CD4-positive, CD25-positive, alpha-beta regulatory T cell (primary cell): ENCODE results near the gene SLC6A7. TPM values are rescaled to one million over a fixed set of nuclear protein-coding genes. Genes with fewer than 3 reads are reported as not detected.
A peak's percentile ranks its signal among the peaks of the same experiment; 100 is the strongest.

Source experiments
- ATAC-seq, 2 donors: fragments of 150-1000 bp; cut with Tn5 transposase; one replicate each; pipeline ENCODE4 v1.10.0; 2021; ENCODE audit warnings: low read depth in 2 of 2, moderate number of reproducible peaks in 2 of 2, moderate library complexity in 1 of 2
- DNase-seq, 3 donors: peaks; one replicate each; pipeline versions ENCODE4 v3.0.0 to v3.0.0-alpha.2; 2012 to 2022; ENCODE audit warnings: mixed read lengths in 1 of 3
- H3K27ac ChIP-seq: one replicate; pipeline ENCODE4 v1.7.0; 2013; ENCODE audit warnings: mild to moderate bottlenecking, low read length; ENCODE audit not compliant: insufficient read depth, poor library complexity, severe bottlenecking
- H3K27me3 ChIP-seq: one replicate; pipeline ENCODE4 v1.7.0; 2013; ENCODE audit warnings: low read length; ENCODE audit not compliant: control insufficient read depth, insufficient read depth
- H3K36me3 ChIP-seq: one replicate; pipeline ENCODE4 v1.7.0; 2013; ENCODE audit warnings: mild to moderate bottlenecking, low read length, moderate library complexity; ENCODE audit not compliant: control insufficient read depth, insufficient read depth
- H3K4me1 ChIP-seq: 2 replicates; pipeline ENCODE4 v1.7.0; 2013; ENCODE audit warnings: mild to moderate bottlenecking, low read length; ENCODE audit not compliant: insufficient read depth, control insufficient read depth, poor library complexity, severe bottlenecking
- H3K4me3 ChIP-seq: one replicate; pipeline ENCODE4 v1.7.0; 2013; ENCODE audit warnings: low read depth, mild to moderate bottlenecking, low read length, moderate library complexity
- H3K9me3 ChIP-seq, 2 experiments: 1 replicate in 1 of 2; 2 replicates in 1 of 2; pipeline ENCODE4 v1.7.0; 2013; ENCODE audit warnings: low read length in 2 of 2, mild to moderate bottlenecking in 1 of 2, moderate library complexity in 1 of 2; ENCODE audit not compliant: control insufficient read depth in 2 of 2
- H3K27ac Mint-ChIP-seq, 3 donors: one replicate each; pipeline ENCODE4 v1.8.0; 2020 to 2022; ENCODE audit warnings: mild to moderate bottlenecking in 3 of 3, mixed read lengths in 3 of 3, moderate library complexity in 2 of 3
- H3K27me3 Mint-ChIP-seq: one replicate; pipeline ENCODE4 v1.8.0; 2022; ENCODE audit warnings: mild to moderate bottlenecking, mixed read lengths
- H3K36me3 Mint-ChIP-seq: one replicate; pipeline ENCODE4 v1.8.0; 2020; ENCODE audit warnings: mixed read lengths
- H3K4me1 Mint-ChIP-seq, 4 donors: one replicate each; pipeline ENCODE4 v1.8.0; 2020 to 2022; ENCODE audit warnings: mixed read lengths in 4 of 4, mild to moderate bottlenecking in 1 of 4
- H3K4me3 Mint-ChIP-seq, 4 donors: one replicate each; pipeline ENCODE4 v1.8.0; 2020 to 2022; ENCODE audit warnings: mild to moderate bottlenecking in 4 of 4, mixed read lengths in 4 of 4, moderate library complexity in 3 of 4
- H3K9me3 Mint-ChIP-seq, 7 donors: one replicate each; pipeline ENCODE4 v1.8.0; 2020 to 2022; ENCODE audit warnings: mixed read lengths in 7 of 7, mild to moderate bottlenecking in 3 of 7, moderate library complexity in 2 of 7
- polyA plus RNA-seq, 4 donors: library from polyadenylated mRNA; unstranded; fragments of 300-500 nt; fragmentation: Illumina TruSeq; gene quantifications; one replicate each; pipeline ENCODE4 v1.2.3, GENCODE V29; 2021
- total RNA-seq: library from RNA; stranded (reverse); gene quantifications from one replicate; pipeline ENCODE4 v1.2.3, GENCODE V29; 2022

SLC6A7 gene
- total and polyA plus RNA-seq, 5 donors from 2014 or later: not detected

GRCh38 chr5:150178262-150178661 is 11.6 kb upstream of the SLC6A7 start:
- Mint-ChIP-seq H3K27ac (no peak overlapping the region), H3K4me3 (no peak overlapping the region), H3K36me3 (no peaks in the 10 kb centered on the region), H3K9me3 (no peaks in the 10 kb centered on the region), H3K4me1 (no peaks in the 10 kb centered on the region), H3K27me3 (peaks cover 10% of the 10 kb centered on the region)
- Histone ChIP-seq H3K4me3 (no peak overlapping the region), H3K27me3 (no peaks in the 10 kb centered on the region), H3K9me3 (no peaks in the 10 kb centered on the region), H3K27ac (no peak overlapping the region), H3K4me1 (no peaks in the 10 kb centered on the region), H3K36me3 (no peaks in the 10 kb centered on the region)
- ATAC-seq: no peak
- DNase-seq: no peak

GRCh38 chr5:150179019-150179620 is 10.7 kb upstream of the SLC6A7 start:
- no peaks in the 10 kb centered on the region for H3K36me3 ChIP-seq
- no peaks in the 10 kb centered on the region for H3K36me3 Mint-ChIP-seq
- no peaks in the 10 kb centered on the region for H3K27me3 ChIP-seq
- H3K4me1 Mint-ChIP-seq: no peaks in the 10 kb centered on the region
- DNase-seq (no peak), ATAC-seq (peak in 1 of 2 donors; percentile 9)
- H3K27ac Mint-ChIP-seq: no peak overlapping the region
- no peak overlapping the region for H3K4me3 ChIP-seq
- no peaks in the 10 kb centered on the region for H3K9me3 Mint-ChIP-seq
- no peak overlapping the region for H3K4me3 Mint-ChIP-seq
- H3K4me1 ChIP-seq: no peaks in the 10 kb centered on the region
- H3K27me3 Mint-ChIP-seq: peaks cover 10% of the 10 kb centered on the region
- no peaks in the 10 kb centered on the region for H3K9me3 ChIP-seq
- H3K27ac ChIP-seq: no peak overlapping the region

- Histone ChIP-seq H3K9me3 (no peaks in the 10 kb centered on the region), H3K27ac (no peak overlapping the region), H3K4me1 (no peaks in the 10 kb centered on the region), H3K36me3 (no peaks in the 10 kb centered on the region), H3K27me3 (no peaks in the 10 kb centered on the region), H3K4me3 (no peak overlapping the region)
- no peaks in the 10 kb centered on the region for H3K4me1 Mint-ChIP-seq
- H3K36me3 Mint-ChIP-seq: no peaks in the 10 kb centered on the region
- H3K27ac Mint-ChIP-seq: no peak overlapping the region
- no peaks in the 10 kb centered on the region for H3K9me3 Mint-ChIP-seq
- ATAC-seq (no peak), DNase-seq (no peak)
- no peak overlapping the region for H3K4me3 Mint-ChIP-seq
- H3K27me3 Mint-ChIP-seq: peaks cover 16% of the 10 kb centered on the region
Observed at GRCh38 chr5:150180241-150181026, 9.4 kb upstream of the SLC6A7 start.

GRCh38 chr5:150181027-150181426 is 8.8 kb upstream of the SLC6A7 start:
- Mint-ChIP-seq H3K4me1 (no peaks in the 10 kb centered on the region), H3K27ac (no peak overlapping the region)
- no peak overlapping the region for H3K27ac ChIP-seq

GRCh38 chr5:150181766-150182545 is 7.9 kb upstream of the SLC6A7 start:
- DNase-seq: no peak
- ATAC-seq: no peak
- no peaks in the 10 kb centered on the region for H3K36me3 Mint-ChIP-seq
- peaks cover 15% of the 10 kb centered on the region for H3K27me3 Mint-ChIP-seq
- no peak overlapping the region for H3K27ac Mint-ChIP-seq
- no peaks in the 10 kb centered on the region for H3K9me3 Mint-ChIP-seq
- Histone ChIP-seq H3K4me3 (no peak overlapping the region), H3K36me3 (no peaks in the 10 kb centered on the region), H3K4me1 (no peaks in the 10 kb centered on the region), H3K27me3 (no peaks in the 10 kb centered on the region), H3K27ac (no peak overlapping the region), H3K9me3 (no peaks in the 10 kb centered on the region)
- H3K4me1 Mint-ChIP-seq: no peaks in the 10 kb centered on the region
- H3K4me3 Mint-ChIP-seq: no peak overlapping the region

More at GRCh38 chr5:150181027-150181426, 8.8 kb upstream of the SLC6A7 start:
- Histone ChIP-seq H3K36me3 (no peaks in the 10 kb centered on the region), H3K4me1 (no peaks in the 10 kb centered on the region), H3K27me3 (no peaks in the 10 kb centered on the region), H3K4me3 (no peak overlapping the region), H3K9me3 (no peaks in the 10 kb centered on the region)
- ATAC-seq (no peak), DNase-seq (no peak)
- Mint-ChIP-seq H3K9me3 (no peaks in the 10 kb centered on the region), H3K4me3 (no peak overlapping the region), H3K27me3 (peaks cover 12% of the 10 kb centered on the region), H3K36me3 (no peaks in the 10 kb centered on the region)

GRCh38 chr5:150182774-150183173 is 7.1 kb upstream of the SLC6A7 start:
- Histone ChIP-seq H3K4me3 (no peak overlapping the region), H3K4me1 (no peaks in the 10 kb centered on the region), H3K27ac (no peak overlapping the region), H3K36me3 (no peaks in the 10 kb centered on the region), H3K9me3 (no peaks in the 10 kb centered on the region), H3K27me3 (no peaks in the 10 kb centered on the region)
- ATAC-seq: no peak
- peaks cover 22% of the 10 kb centered on the region for H3K27me3 Mint-ChIP-seq
- no peaks in the 10 kb centered on the region for H3K36me3 Mint-ChIP-seq
- H3K4me3 Mint-ChIP-seq: peak overlapping the region in 1 of 4 donors; percentile 51
- H3K27ac Mint-ChIP-seq: no peak overlapping the region
- DNase-seq: no peak
- H3K4me1 Mint-ChIP-seq: no peaks in the 10 kb centered on the region
- no peaks in the 10 kb centered on the region for H3K9me3 Mint-ChIP-seq

- Histone ChIP-seq H3K27ac (no peak overlapping the region), H3K4me1 (no peaks in the 10 kb centered on the region), H3K9me3 (no peaks in the 10 kb centered on the region), H3K36me3 (no peaks in the 10 kb centered on the region), H3K4me3 (no peak overlapping the region), H3K27me3 (no peaks in the 10 kb centered on the region)
- H3K27me3 Mint-ChIP-seq: peaks cover 21% of the 10 kb centered on the region
- ATAC-seq (no peak), DNase-seq (no peak)
- no peaks in the 10 kb centered on the region for H3K4me1 Mint-ChIP-seq
- H3K36me3 Mint-ChIP-seq: no peaks in the 10 kb centered on the region
- H3K27ac Mint-ChIP-seq: no peak overlapping the region
- no peak overlapping the region for H3K4me3 Mint-ChIP-seq
- no peaks in the 10 kb centered on the region for H3K9me3 Mint-ChIP-seq
Observed at GRCh38 chr5:150183436-150183835, 6.4 kb upstream of the SLC6A7 start.
